Stimulated activated naive CD4-positive, alpha-beta T cell treated with Interleukin-2 at 50 U/mL for 16 hours (primary cell): ENCODE measurements around the gene WBP1L.
"Not testable (repeated sequence)": the region's sequence is repeated elsewhere in the genome, so short reads cannot be mapped to it uniquely, and the experiment has no call there.

ENCODE experiments used
- DNase-seq: peaks from one replicate; lab custom pipeline; 2025; lab: John Stamatoyannopoulos, UW

WBP1L gene

GRCh38 chr10:102838276-102838927, 94.7 kb downstream of the WBP1L start:
- not testable (repeated sequence) for DNase-seq

- DNase-seq: no peak
Observed at GRCh38 chr10:102841827-102842345, 98.1 kb downstream of the WBP1L start.

- DNase-seq: not testable (repeated sequence)
Observed at GRCh38 chr10:102843139-102843538, 99.4 kb downstream of the WBP1L start.

- not testable (repeated sequence) for DNase-seq
Observed at GRCh38 chr10:102844190-102844776, 100.5 kb downstream of the WBP1L start.

GRCh38 chr10:102845352-102845902, 101.7 kb downstream of the WBP1L start:
- DNase-seq: no peak

GRCh38 chr10:102850025-102850518, 106.3 kb downstream of the WBP1L start:
- DNase-seq: no peak

- not testable (repeated sequence) for DNase-seq
Observed at GRCh38 chr10:102853237-102853636, 109.5 kb downstream of the WBP1L start.

- DNase-seq: not testable (repeated sequence)
Observed at GRCh38 chr10:102855731-102856436, 112.1 kb downstream of the WBP1L start.

- no peak for DNase-seq
Observed at GRCh38 chr10:102856758-102857424, 113.1 kb downstream of the WBP1L start.

- DNase-seq: no peak
Observed at GRCh38 chr10:102859911-102860310, 116.2 kb downstream of the WBP1L start.

- DNase-seq: no peak
Observed at GRCh38 chr10:102863660-102864059, 119.9 kb downstream of the WBP1L start.

GRCh38 chr10:102865620-102866019, 121.9 kb downstream of the WBP1L start:
- no peak for DNase-seq
